Measurements from ENCODE around the gene DBNDD1.

Gene DBNDD1

GRCh38 chr16:89990799-89991198, 28.5 kb downstream of the DBNDD1 start:
- DNase-seq (ENCODE audit: low read depth), result no peak
- TF ChIP-seq CTCF (IDR thresholded peaks at IDR 0.05; ENCODE audit: control insufficient read depth, insufficient read depth, low read depth, low read length, missing control alignments), result no peak
- no peak overlapping the region for H3K4me3 ChIP-seq (ENCODE audit: control insufficient read depth, low read depth, low read length)

- no peak for DNase-seq (ENCODE audit: low read depth)
- no peak overlapping the region for H3K4me3 ChIP-seq (ENCODE audit: control insufficient read depth, low read depth, low read length)
- no peak for TF ChIP-seq CTCF (IDR thresholded peaks at IDR 0.05; ENCODE audit: control insufficient read depth, insufficient read depth, low read depth, low read length, missing control alignments)
Observed at GRCh38 chr16:89988951-89989350, 30.3 kb downstream of the DBNDD1 start.

- H3K4me3 ChIP-seq (ENCODE audit: control insufficient read depth, low read depth, low read length), result no peak overlapping the region
- no peak for TF ChIP-seq CTCF (IDR thresholded peaks at IDR 0.05; ENCODE audit: control insufficient read depth, insufficient read depth, low read depth, low read length, missing control alignments)
- DNase-seq (ENCODE audit: low read depth), result no peak
Observed at GRCh38 chr16:89987169-89987568, 32.1 kb downstream of the DBNDD1 start.

- no peak for DNase-seq (ENCODE audit: low read depth)
Observed at GRCh38 chr16:89986600-89986999, 32.7 kb downstream of the DBNDD1 start.

GRCh38 chr16:89985219-89985618, 34.0 kb downstream of the DBNDD1 start:
- no peak for DNase-seq (ENCODE audit: low read depth)
- no peak for TF ChIP-seq CTCF (IDR thresholded peaks at IDR 0.05; ENCODE audit: control insufficient read depth, insufficient read depth, low read depth, low read length, missing control alignments)
- no peak overlapping the region for H3K4me3 ChIP-seq (ENCODE audit: control insufficient read depth, low read depth, low read length)

More at GRCh38 chr16:89986600-89986999, 32.7 kb downstream of the DBNDD1 start:
- no peak overlapping the region for H3K4me3 ChIP-seq (ENCODE audit: control insufficient read depth, low read depth, low read length)
- TF ChIP-seq CTCF (IDR thresholded peaks at IDR 0.05; ENCODE audit: control insufficient read depth, insufficient read depth, low read depth, low read length, missing control alignments), result no peak

- DNase-seq (ENCODE audit: low read depth), result no peak
- TF ChIP-seq CTCF (IDR thresholded peaks at IDR 0.05; ENCODE audit: control insufficient read depth, insufficient read depth, low read depth, low read length, missing control alignments), result no peak
Observed at GRCh38 chr16:89984216-89984615, 35.0 kb downstream of the DBNDD1 start.

GRCh38 chr16:89983536-89983935, 35.7 kb downstream of the DBNDD1 start:
- H3K4me3 ChIP-seq (ENCODE audit: control insufficient read depth, low read depth, low read length), result no peak overlapping the region
- DNase-seq (ENCODE audit: low read depth), result no peak
- TF ChIP-seq CTCF (IDR thresholded peaks at IDR 0.05; ENCODE audit: control insufficient read depth, insufficient read depth, low read depth, low read length, missing control alignments), result no peak

More at GRCh38 chr16:89984216-89984615, 35.0 kb downstream of the DBNDD1 start:
- H3K4me3 ChIP-seq (ENCODE audit: control insufficient read depth, low read depth, low read length), result no peak overlapping the region
